ENCODE measurements around the gene ZNF652.

The ZNF652 gene

DNA sequence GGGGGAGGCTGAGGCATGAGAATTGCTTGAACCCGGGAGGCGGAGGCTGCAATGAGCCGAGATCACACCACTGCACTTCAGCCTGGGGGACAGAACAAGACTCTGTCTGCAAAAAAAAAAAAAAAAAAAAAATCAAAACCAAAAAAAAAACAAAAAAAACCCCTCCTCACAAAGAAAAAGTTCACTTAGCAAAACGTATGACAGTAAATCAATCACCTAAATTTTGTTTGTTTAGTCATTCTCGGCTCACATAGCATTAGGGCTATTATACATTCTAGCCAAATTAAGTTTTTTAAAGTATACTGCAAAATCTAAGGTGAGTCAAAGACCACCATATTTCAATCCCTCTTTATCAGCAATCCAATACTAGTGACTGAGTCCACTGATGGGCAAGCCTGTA is 5.7 kb downstream of the ZNF652 start:
- DNase-seq = no peak

DNA sequence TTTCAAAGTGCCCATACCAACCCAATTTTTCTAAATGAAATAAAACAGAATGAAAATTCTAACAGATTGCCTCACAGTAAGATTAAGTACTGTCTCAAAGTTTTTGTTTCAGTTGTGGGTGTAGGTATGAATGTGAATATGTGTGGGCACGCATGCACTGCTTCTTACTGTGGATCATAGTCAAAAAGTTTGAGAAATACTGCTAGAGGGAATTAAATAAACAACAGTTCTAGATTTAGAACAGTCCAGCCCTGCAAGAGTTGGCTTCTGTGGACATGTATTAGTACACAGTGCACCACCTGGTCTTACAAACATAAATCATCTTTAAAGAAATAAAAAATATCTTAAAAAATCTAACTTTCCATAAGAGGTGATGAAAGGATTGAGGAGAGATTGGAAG is 8.4 kb downstream of the ZNF652 start:
- no peak for DNase-seq

DNA sequence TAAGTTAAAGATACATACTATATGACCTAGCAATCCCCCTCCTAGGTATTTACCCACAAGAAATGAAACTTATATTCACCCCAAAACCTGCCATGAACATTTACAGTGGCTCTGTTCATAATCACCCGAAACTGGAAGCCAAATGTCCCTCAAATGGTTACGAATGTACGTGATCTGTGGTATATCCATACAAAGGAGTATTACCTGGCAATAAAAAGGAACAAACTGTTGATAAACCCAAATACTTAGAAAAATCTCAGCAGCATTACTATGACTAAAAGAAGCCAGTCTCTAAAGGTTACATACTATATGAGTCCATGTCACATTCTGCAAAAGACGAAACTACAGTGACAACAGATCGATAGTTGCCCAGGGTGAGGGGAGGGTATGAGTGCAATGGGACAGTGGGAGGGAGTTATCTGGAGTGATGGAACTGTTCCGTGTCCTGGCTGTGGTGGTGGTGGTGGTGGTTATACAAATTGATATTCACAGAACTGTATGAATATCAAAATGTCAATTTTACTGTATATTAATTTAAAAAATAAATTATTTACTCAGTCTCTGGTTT is 9.4 kb downstream of the ZNF652 start:
- DNase-seq = no peak

DNA sequence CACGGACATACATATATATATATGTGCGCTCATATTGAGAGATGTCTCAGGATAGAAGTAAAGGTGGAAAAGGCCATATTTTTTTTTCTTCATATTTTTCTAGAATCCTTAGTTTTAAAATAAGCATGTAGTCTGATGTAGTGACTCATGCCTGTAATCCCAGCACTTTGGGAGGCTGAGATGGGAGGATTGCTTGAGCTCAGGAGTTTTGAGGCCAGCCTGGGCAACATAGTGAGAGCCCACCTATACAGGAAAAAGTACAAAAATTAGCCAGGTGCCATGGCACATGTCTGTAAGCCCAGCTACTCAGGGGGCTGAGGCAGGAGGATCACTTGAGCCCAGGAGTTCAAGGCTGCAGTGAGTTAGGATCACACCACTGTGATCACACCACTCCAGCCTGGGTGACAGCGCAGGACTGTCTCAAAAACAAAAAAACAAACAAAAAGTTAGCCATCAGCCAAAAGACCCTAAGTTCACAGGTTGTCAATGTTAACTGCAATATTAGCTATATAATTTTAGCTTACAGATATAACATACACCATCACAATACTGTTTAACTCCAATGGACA is 10.4 kb downstream of the ZNF652 start:
- no peak for DNase-seq

DNA sequence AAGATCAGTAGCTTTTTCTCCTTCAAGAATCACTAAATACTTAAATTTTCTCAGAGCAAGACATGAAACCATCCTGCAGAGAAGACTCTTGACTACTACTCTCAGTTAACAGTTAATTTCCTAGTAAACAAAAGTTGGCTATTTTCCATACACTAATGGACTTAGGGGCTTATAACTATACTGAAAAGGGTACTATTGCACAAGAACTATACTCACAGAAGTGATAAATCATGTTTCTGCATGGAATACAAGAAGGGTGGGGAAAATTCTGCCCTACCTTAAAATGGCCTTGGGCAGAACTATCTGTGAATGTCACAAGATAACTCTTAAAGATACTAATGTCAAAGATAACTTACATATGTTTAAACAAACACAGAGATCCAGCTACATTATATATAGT is 12.5 kb downstream of the ZNF652 start:
- DNase-seq = no peak

DNA sequence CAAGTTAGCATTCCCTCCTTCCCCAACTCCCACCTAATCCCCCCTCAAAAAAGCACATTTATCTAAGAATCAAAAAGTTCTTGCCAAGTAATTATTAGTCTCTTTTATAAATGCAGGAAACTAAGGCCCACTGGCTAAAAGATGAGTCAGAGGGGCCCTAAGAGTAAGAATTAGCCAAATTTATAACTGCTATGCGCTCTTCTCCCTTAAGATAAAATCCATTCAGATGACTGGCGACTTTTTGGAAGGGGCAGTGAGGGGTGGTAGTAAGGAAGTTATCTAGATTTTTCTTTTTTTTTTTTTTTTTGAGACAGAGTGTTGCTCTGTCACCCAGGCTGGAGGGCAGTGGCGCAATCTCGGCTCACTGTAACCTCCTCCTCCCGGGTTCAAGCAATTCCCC is 17.1 kb downstream of the ZNF652 start:
- no peak for DNase-seq

DNA sequence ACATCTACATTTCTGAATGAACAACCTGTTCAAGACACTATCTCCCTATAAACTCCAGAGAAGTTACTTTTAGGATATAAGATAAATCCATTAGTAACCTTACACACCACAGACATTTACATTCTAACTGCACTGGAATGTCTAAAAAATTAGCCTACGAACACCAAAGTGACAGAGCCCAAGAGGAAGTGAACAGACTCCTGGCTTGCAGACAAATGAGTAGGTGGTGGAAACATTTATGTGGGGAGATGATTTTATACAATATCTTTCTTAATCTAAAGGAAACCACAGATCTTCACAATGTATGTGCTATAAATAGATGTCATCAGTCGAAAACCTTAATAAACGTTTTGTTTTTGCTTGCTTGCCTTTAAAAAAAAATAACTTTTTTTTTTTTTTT is 18.8 kb downstream of the ZNF652 start:
- peak; percentile 53 for DNase-seq

DNA sequence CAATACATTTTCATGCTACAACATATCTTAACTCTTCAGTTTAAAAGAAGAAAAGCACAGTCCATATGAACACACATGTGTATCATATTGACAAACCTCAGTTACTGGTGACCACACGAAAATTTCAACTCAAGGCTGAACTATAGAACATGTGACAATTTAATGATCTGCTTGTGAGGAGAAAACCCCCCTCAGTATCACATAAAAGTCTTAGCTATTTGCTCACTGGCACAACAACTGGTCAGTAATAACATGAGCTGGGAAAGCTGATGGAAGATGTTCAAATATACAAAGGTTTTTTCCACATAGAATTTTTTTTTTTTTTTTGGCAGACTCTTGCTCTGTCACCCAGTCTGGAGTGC is 19.5 kb downstream of the ZNF652 start:
- DNase-seq = no peak

DNA sequence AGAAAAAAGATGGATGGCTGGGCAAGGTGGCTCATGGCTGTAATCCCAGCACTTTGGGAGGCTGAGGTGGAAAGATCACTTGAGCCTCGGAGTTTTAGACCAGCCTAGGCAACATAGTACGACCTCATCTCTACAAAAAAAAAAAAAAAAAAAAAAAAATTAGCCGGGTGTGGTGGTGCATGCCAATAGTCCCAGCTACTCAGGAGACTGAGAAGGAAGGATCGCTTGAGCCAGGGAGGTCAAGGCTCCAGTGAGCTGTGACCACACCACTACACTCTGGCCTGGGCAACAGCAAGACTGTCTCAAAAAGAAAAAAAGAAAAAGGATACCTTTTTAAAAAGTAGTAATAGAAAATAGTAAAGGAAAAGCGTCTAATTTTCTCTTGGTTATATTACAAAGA is 20.7 kb downstream of the ZNF652 start:
- no peak for DNase-seq

DNA sequence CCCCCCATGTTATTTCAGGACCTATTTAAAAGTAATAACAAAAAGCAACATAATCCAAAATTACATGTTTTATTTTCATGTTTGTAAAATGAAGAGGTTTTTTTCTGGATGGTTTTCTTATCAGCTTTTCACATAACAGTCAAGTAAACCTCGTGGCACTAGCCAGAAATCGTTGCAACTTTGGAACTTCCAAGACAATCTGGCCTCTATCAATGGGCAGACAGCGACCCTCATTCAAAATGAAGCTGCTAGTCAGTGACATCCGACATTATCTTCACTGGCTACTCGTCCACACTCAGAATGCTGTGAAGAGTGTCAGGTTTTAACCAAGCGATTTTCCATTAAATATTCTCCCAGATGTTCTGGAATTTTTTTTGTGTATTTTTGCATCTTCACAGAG is 22.7 kb downstream of the ZNF652 start:
- peak; percentile 67 for DNase-seq

DNA sequence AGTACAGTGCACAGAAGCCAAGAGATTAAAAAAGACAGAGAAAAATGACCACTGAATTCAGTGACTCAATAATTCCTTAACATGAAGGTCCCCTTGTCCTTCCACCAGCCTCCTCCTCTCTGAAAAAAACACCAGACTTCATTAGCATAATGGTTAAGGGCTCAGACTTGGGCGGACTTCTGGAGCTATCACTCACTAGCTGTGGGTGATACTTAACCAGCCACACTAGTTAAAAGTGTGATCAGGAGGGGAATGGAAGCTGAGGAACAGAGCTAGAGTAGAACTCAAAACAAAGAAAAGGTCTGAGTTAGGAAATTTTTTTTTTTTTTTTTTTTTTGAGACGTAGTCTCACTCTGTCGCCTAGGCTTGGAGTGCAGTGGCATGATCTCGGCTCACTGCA is 23.2 kb downstream of the ZNF652 start:
- DNase-seq = peak; percentile 46

DNA sequence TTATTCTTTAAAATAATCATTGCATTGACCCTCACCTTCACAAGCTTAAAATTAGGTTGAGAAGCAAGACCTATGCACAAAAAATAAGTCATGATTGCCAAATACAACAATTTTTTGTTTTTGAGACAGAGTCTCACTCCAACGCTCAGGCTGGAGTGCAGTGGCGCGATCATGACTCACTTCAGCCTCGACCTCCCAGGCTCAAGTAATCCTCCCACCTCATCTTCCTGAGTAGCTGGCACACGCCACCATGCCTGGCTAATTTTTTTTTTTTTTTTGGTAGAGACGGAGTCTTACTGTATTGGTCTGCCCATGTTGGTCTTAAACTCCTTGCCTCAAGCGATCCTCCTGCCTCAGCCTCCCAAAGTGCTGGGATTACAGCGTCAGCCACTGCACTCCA is 24.2 kb downstream of the ZNF652 start:
- no peak for DNase-seq

DNA sequence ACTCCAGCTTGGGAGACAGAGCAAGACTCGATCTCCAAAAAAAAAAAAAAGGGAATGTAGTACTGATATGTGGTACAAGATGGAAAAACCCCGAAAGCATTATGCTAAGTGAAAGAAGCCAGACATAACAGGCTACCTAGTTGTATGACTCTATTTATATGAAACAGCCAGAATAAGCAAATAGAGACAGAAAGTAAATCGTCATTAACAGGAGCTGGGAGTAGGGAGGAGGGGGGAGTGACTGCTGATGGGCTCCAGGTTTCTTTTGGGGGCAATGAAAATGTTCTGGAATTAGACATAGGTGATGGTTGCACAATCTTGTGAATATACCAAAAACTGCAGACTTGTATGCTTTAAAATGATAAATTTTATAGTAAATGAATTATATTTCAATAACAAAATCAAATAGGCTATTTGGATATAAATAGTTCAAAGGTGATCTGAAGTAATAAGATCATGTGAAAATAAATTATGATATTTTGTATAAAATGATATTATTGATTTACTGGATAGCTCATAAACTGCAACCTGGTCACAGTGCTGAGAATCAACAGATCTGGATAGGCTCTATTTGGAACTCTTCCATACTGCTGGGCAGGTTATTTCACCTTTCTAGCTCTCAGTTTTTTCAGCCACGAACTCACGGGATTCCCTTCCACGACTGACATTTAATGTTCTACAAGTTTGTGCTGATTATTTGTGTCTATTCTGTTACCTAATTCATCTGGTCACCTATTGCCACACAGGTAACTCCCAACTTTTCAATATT is 27.1 kb downstream of the ZNF652 start:
- DNase-seq = no peak

DNA sequence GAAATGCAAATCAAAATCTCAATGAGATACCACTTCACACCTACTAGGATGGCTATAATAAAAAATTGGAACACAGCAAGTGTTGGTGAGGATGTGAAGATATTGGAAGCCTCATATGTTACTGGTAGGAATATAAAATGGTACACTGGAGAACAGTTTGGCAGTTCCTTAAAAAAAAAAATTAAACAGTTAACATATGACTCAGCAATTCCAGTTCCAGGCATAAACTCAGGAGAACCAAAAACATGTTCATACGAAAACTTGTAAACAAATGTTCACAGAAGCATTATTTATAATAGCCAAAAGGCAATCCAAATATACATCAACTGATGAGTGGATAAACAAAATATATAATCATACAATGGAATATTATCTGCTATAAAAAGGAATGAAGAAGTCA is 28.2 kb downstream of the ZNF652 start:
- DNase-seq = peak; percentile 34

DNA sequence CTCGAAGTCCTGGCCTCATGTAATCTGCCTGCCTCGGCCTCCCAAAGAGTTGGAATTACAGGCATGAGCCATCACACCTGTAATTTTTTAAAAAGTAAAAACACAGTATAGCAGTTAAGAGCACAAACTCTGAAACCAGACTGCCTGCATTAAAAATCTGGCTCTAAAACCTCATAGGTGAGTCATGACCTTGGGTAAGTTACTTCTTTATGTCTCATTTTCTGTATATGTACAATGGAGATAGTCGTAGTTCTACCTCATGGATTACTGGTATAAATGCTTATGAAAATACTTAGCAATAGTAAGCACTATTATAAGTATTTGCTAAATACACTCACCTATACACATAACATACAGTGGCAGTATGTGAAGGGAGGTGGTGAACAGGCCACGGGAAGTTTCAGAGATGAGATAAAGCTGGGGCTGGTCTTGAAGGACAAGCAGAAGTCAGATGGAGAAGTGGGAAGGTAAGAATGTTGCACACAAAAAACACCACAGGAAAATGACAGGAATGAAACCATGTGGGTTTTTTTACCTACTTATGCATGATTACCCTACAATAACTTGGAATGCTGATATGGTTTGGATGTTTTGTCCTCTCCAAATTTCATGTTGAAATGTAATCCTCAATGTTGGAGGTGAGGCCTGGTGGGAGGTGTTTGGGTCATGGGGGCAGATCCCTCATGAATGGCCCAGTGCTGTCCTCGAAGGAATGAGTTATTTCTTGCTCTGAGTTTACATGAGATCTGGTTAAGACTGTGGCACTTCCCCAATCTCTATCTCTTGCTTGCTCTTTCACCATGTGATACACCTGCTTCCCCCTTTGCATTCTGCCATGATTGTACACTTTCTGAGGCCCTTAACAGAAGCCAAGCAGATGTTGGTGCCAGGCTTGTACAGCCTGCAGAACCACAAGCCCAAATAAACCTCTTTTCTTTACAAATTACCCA is 33.9 kb downstream of the ZNF652 start:
- peak; percentile 14 for DNase-seq

DNA sequence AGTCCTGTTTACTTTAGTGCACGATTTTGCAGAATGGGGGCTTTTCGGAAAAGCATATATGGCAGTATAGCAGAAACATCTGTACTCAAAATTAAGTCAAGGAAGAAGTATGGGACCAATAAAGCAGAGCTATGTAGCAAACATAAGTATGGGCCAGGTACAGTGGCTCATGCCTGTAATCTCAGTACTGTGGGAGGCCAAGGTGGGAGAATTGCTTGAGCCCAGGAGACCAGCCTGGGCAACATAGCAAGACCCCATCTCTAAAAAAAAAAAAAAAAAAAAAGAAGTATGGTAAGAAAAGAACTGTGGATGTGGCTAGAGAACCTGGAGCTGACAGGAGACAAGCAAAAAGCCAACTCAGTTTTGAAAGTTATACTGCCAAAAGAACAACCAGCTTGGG is 36.1 kb downstream of the ZNF652 start:
- DNase-seq = no peak

DNA sequence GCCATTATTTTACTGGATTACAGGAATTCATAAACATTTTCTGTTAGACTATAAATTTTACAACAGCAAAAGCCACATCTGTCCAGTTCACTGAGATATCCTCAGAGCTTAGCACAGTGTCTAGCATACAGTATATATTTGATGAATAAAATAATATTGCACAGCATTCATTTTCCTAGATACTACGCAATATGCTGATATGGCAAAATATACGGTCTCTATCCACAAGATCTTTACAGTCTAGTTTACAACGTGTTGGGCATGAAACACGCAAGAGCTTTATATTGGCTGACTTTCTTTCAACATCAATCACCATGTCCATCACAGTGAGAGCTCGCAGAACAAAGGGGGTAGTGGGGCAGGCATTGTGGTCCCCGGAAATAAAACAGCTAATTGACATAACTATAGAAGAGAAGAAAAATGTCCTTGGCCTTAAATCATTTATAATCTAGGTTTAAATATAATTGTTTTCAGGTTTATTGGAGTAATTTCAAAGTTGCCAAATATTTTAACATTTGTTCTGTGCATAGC is 43.5 kb downstream of the ZNF652 start:
- DNase-seq = no peak

DNA sequence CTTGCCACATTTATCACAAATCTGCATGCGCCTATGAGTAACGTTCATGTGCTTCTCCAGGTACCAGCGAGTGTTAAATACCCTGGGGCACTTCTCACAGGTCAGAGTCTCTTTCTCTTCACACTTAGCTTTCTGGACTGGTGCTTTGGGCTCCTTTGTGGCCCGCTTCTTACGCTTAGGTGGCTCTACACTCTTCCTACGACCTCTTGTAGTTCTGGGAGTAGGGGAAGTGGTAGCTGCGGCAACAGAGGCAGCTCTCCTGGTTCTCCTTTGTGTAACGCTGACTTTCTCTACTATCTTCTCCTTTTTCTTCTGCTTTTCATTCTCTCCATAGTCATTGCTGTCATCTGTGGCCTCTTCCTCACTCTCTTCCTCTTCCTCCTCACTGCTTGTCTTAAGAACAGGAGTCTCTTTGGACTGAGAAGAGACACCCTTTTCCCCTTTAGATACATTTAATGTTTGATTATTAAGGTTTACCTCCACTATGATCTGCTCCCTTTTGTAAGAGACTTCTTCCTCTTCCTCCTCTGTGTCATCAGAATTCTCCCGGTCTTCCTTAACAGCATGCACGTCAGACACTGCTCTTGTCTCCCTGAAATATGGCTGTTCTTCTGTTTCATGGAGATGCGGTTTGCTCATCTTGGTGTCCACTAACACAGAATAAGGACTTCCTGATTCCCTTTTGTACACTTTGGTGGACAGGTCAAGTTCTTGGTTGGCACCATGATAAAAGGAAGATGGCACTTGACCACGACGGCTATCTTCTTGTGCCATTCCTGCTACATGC is 45.0 kb downstream of the ZNF652 start:
- DNase-seq = no peak

DNA sequence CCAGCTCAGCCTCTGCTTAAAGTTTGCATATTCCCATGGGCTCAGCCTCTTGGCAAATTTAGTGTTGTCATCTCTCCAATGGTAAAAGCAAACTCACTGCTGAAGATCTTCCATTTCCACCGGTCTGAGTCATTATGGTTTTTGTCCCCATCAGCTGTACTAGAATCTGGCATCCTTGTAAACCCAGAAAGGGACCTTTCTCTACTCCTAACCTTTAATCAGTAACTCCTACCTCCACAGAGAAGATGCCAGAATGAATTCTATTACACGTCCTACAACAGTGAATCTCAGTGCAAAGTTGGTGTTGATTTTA is 45.8 kb downstream of the ZNF652 start:
- DNase-seq = no peak

DNA sequence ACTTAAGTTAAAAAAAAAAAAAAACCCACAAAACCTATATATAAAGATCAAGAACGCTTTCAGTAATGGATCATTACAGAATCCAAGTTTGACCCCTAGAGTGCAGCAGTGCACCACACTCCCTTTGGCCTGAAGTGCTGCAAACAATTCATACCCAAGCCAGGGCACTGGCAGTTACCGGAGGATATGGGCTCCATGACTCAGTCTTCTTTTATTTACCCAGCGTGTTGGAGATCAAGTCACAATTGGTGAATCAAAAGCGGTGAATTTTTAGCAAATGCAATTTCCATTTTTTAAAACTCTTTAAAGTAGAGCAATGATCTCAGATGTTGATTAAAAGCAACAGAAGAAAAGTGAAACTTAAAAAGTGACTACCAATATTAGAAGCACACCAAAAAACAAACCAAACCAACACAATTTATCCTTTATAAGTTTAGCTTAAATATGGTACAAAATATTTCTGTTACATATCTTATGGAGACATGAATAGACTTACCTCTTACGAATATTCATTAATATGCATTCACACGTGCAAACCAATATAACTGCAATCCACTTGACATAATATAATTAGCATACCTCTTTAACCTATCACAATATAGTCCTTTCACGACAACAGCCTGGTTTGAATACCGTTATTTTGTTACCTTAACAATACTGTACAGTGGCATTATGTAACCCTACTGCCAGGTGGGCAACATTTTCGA is 46.3 kb downstream of the ZNF652 start:
- DNase-seq = peak; percentile 89

DNA sequence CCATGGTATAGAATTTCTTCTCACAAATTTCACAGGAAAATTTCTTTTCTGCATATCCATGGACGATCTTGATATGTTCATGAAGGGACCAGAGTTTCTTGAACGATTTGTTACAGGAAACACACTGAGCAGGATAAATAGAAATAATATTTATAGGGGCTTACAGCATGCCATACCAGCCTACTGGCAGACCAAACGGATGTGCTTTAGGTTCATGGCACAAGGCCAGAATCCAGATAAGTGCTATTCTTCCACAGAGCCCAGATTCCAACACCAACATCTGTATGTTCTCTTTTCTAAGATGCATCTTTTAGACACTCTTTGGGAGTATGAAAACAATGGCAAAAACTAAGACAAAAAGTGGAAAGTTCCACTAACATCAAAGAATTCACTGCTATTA is 49.3 kb downstream of the ZNF652 start:
- no peak for DNase-seq

DNA sequence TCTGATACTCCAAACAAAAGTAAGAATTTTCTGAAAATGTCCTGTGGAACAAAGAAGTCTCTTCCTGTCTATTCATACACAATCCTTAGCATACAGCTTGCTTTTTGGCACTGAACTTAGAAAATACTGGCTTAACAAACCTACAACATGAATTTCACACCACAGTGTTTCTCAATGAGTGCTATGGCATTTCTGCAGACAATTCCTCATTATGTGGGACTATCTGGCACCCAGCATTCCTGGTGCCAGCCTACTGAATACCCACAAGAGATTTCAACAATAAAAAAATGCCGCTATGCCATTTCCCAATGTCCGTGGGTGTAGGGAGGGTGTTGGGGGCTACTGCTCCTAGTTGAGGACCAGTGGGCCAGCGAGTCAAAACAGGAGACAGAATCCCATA is 62.1 kb downstream of the ZNF652 start:
- DNase-seq = no peak
